ENCODE measurements around the gene CEACAM18.

DNA sequence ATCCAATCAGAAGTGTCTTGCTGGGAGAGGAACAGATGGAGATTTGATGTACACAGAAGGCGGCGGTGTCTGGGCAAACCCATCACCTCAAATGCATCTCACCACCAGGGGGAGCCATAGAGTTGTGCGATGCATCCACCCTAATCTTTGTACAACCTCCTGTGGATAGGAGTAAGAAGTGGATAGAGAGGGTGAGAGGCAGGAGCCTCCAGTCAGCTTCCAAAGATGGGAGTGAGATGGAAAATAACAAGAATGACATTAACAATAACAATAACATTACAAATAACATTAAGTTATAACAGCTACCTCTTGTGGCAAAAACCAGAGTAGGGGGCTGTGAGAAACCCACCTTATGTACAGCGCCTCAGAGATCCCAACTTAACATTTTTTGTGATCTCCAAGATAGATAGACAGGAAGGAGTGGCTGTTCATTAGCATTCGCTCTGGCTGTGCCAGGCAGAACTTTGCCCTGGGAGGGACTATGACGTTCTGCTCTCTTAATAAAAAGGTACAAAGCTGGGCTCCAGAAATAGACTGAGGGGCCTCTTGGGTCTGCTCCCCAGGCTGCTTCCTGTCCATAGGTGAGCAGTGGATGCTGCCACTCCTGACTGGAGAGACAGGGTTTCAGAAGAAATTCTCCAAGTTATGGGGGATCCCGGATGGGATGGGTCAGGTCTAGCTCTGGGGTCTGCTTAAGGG is 5.2 kb upstream of the CEACAM18 start:
- TF ChIP-seq, protein P1, sequence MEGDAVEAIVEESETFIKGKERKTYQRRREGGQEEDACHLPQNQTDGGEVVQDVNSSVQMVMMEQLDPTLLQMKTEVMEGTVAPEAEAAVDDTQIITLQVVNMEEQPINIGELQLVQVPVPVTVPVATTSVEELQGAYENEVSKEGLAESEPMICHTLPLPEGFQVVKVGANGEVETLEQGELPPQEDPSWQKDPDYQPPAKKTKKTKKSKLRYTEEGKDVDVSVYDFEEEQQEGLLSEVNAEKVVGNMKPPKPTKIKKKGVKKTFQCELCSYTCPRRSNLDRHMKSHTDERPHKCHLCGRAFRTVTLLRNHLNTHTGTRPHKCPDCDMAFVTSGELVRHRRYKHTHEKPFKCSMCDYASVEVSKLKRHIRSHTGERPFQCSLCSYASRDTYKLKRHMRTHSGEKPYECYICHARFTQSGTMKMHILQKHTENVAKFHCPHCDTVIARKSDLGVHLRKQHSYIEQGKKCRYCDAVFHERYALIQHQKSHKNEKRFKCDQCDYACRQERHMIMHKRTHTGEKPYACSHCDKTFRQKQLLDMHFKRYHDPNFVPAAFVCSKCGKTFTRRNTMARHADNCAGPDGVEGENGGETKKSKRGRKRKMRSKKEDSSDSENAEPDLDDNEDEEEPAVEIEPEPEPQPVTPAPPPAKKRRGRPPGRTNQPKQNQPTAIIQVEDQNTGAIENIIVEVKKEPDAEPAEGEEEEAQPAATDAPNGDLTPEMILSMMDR (IDR thresholded peaks at IDR 0.05; ENCODE audit: low read depth, low read length): peak; percentile 68
- TF ChIP-seq POLR2A (IDR thresholded peaks at IDR 0.05; ENCODE audit: extremely low read depth, insufficient read length): no peak
- TF ChIP-seq, protein P2, sequence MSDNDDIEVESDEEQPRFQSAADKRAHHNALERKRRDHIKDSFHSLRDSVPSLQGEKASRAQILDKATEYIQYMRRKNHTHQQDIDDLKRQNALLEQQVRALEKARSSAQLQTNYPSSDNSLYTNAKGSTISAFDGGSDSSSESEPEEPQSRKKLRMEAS (IDR thresholded peaks at IDR 0.05; ENCODE audit: low read depth, low read length): no peak
